Activated CD4-positive, alpha-beta T cell treated with anti-CD3 and anti-CD28 coated beads, Interleukin-2, amount 10 ng/mL, durations not matched to agents 24 days and 14 days (primary cell): ENCODE measurements around the gene TIGD1. TPM values are rescaled to one million over a fixed set of nuclear protein-coding genes. Genes with fewer than 3 reads are reported as not detected.

Source experiments
- DNase-seq: peaks from one replicate; pipeline ENCODE4 v3.0.0; 2022
- H3K27ac Mint-ChIP-seq: one replicate; pipeline ENCODE4 v1.8.0; 2022; ENCODE audit warnings: mild to moderate bottlenecking, mixed read lengths
- H3K27me3 Mint-ChIP-seq: one replicate; pipeline ENCODE4 v1.8.0; 2022; ENCODE audit warnings: mixed read lengths
- H3K36me3 Mint-ChIP-seq: one replicate; pipeline ENCODE4 v1.8.0; 2022; ENCODE audit warnings: low read depth, mild to moderate bottlenecking, mixed read lengths
- H3K4me1 Mint-ChIP-seq: one replicate; pipeline ENCODE4 v1.8.0; 2021; ENCODE audit warnings: mixed read lengths
- H3K4me3 Mint-ChIP-seq: one replicate; pipeline ENCODE4 v1.8.0; 2022; ENCODE audit warnings: mild to moderate bottlenecking, moderate library complexity, mixed read lengths
- H3K9me3 Mint-ChIP-seq: one replicate; pipeline ENCODE4 v1.8.0; 2021; ENCODE audit warnings: mixed read lengths
- intact Hi-C: fragments of 100-400 bp; cut with micrococcal nuclease; formaldehyde crosslinking; loops from one replicate; pipeline ENCODE4 v1.15.1; 2023
- total RNA-seq: library from RNA; stranded (reverse); gene quantifications from 2 replicates; pipeline ENCODE4 v1.2.3, GENCODE V29; 2022

TIGD1 gene
- total RNA-seq, result 8.5 and 9.4 TPM in 2 replicates

DNA sequence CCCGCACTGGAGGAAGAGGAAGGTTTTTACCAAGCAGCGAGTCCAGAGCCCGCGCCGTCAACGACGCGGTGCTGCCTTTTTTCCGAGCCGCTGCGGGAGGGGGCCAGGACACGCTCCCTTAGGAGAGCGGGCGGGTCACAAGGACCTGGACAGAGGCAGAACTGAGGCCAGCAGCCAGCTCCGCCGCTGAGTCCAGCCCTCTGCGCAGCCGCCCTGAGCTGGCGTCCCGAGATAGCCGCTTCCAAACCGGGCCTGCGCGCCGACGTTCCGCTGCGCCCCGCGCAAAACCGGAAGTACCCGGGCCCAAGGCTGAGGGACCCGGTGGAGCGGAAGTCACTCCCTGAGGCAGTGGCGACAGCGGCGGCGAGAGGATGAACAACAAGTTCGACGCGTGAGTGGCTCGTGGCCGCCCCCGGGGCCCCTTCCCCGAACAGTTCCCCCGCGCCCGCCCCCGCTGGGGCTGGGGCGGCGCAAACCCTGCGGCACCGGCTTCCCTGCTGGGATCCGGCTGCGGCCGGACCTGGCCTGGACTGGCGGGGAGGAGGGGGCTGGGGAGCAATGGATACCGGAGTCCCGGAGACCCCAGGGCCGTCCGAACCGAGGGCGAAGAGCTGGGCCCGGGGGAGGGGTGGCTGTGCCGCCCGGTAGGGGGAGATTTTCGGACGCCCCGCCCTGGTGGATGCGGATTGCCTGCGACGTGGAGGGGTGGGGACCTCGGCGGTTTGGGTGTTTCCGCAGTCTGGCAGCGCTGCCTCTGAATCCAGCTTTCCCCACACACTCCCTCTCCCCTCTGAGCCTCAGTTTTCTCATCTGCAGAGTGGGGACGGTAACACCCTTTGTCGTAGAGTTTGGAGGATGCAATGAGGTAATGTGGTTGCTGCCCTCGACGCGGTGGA is at the start of gene TIGD1, which contains the start of gene EIF4E2:
TSS of gene TIGD1 (minus strand) at position 204 of the 896 bp plus-strand sequence. CDS start 675 bp downstream, outside the sequence.
TSS of gene EIF4E2 (plus strand) at position 336 of the 896 bp plus-strand sequence. CDS start at position 372, 36 bp downstream.
- no peaks in the 10 kb centered on the region for H3K9me3 Mint-ChIP-seq

GRCh38 chr2:232598293-232598692 is 47.9 kb upstream of the TIGD1 start:
- Mint-ChIP-seq H3K4me1 (peaks cover 2% of the 10 kb centered on the region), H3K9me3 (no peaks in the 10 kb centered on the region), H3K27ac (no peak overlapping the region)

More for the DNA sequence above, at the start of gene TIGD1, which contains the start of gene EIF4E2:
- Mint-ChIP-seq H3K4me3 (peak within 1 kb of the TSS; percentile 96), H3K4me1 (peaks cover 61% of the 10 kb centered on the region), H3K27ac (peak within 1 kb of the TSS; percentile 100), H3K27me3 (no peaks in the 10 kb centered on the region), H3K36me3 (peaks cover 65% of the 10 kb centered on the region)
- peak; percentile 97 for DNase-seq
- intact Hi-C loops, result loop anchor here (2.0 kb wide), 3 partner anchors 146 to 844 kb away; partner anchors contain the start of genes GIGYF2 and PDE6D

GRCh38 chr2:232597362-232598079 is 47.2 kb upstream of the TIGD1 start:
- H3K36me3 Mint-ChIP-seq, result no peaks in the 10 kb centered on the region
- intact Hi-C loops, result no loop called here

More at GRCh38 chr2:232598293-232598692, 47.9 kb upstream of the TIGD1 start:
- Mint-ChIP-seq H3K4me3 (no peak overlapping the region), H3K27me3 (peaks cover 2% of the 10 kb centered on the region), H3K36me3 (no peaks in the 10 kb centered on the region)
- intact Hi-C loops, result no loop called here
- DNase-seq, result no peak

GRCh38 chr2:232593982-232594381 is 43.6 kb upstream of the TIGD1 start:
- peaks cover 8% of the 10 kb centered on the region for H3K4me1 Mint-ChIP-seq
- H3K27ac Mint-ChIP-seq, result no peak overlapping the region
- no peak for DNase-seq
- no peaks in the 10 kb centered on the region for H3K9me3 Mint-ChIP-seq
- intact Hi-C loops, result no loop called here
- no peak overlapping the region for H3K4me3 Mint-ChIP-seq
- H3K27me3 Mint-ChIP-seq, result no peaks in the 10 kb centered on the region
- no peaks in the 10 kb centered on the region for H3K36me3 Mint-ChIP-seq

More at GRCh38 chr2:232597362-232598079, 47.2 kb upstream of the TIGD1 start:
- H3K9me3 Mint-ChIP-seq, result no peaks in the 10 kb centered on the region
- peaks cover 8% of the 10 kb centered on the region for H3K4me1 Mint-ChIP-seq
- no peak overlapping the region for H3K4me3 Mint-ChIP-seq
- DNase-seq, result no peak
- no peak overlapping the region for H3K27ac Mint-ChIP-seq
- H3K27me3 Mint-ChIP-seq, result no peaks in the 10 kb centered on the region

DNA sequence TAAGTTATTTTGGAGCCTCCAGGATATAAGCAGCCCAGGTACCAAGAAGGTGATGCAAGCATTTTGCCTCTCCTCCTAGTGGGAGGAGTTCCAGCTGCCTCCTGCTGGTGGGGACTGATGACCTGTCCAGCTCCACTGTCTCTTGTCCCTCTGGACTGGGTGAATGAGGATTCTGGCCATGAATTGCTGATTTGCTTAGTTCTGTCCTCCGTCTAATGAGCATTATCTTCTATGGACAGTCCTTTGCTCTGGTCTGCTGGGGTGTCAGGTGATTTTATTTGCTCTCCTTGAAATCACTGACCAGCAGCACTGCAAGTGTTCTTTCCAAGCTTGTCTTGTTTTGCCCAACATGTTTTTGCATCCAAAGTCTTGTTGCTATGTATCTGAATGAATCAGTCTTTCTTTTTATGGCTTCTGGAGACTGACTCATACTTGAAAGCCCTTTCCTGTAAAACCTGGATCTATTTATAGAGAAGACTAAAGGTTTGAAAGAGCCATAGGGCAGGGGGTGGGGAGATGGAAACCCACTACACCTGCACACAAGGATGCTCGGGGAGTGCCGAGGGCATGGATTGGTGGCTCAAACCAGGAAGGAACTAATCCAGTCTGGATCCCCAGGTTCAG is 42.5 kb upstream of the TIGD1 start:
- Mint-ChIP-seq H3K27me3 (no peaks in the 10 kb centered on the region), H3K27ac (peak overlapping the region; percentile 88), H3K4me3 (peak overlapping the region; percentile 22), H3K36me3 (no peaks in the 10 kb centered on the region), H3K9me3 (no peaks in the 10 kb centered on the region), H3K4me1 (peaks cover 8% of the 10 kb centered on the region)
- intact Hi-C loops, result no loop called here
- no peak for DNase-seq

- Mint-ChIP-seq H3K4me3 (no peak overlapping the region), H3K4me1 (peaks cover 8% of the 10 kb centered on the region), H3K27me3 (no peaks in the 10 kb centered on the region), H3K9me3 (no peaks in the 10 kb centered on the region), H3K36me3 (peaks cover 5% of the 10 kb centered on the region), H3K27ac (no peak overlapping the region)
- intact Hi-C loops, result no loop called here
- DNase-seq, result no peak
Measured at GRCh38 chr2:232588680-232589585, 38.6 kb upstream of the TIGD1 start.

- no peaks in the 10 kb centered on the region for H3K27me3 Mint-ChIP-seq
- peaks cover 10% of the 10 kb centered on the region for H3K36me3 Mint-ChIP-seq
Measured at GRCh38 chr2:232588031-232588430, 37.7 kb upstream of the TIGD1 start.

DNA sequence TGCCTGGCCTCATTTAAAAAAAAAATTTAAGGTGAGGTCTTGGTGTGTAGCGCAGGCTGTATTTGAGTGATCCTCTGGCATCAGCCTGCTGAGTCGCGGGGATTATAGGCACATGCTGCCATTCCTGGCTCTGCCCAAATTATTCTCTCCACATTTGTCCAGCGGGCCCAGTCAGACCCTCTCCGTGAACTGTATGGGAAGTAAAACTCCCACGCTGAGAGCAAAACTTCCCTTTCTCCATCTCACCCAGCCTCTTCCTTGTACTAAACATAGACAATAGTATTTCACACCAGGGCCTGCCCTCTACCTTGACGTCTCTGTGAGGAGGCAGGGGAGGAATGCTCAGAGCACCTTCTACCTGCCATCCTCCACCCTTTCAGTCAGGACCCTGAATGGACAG is 37.2 kb upstream of the TIGD1 start:
- no peak overlapping the region for H3K4me3 Mint-ChIP-seq
- H3K27me3 Mint-ChIP-seq, result no peaks in the 10 kb centered on the region
- H3K9me3 Mint-ChIP-seq, result no peaks in the 10 kb centered on the region
- intact Hi-C loops, result no loop called here
- peaks cover 12% of the 10 kb centered on the region for H3K36me3 Mint-ChIP-seq
- no peak for DNase-seq
- H3K4me1 Mint-ChIP-seq, result no peaks in the 10 kb centered on the region
- H3K27ac Mint-ChIP-seq, result no peak overlapping the region

More at GRCh38 chr2:232588031-232588430, 37.7 kb upstream of the TIGD1 start:
- Mint-ChIP-seq H3K4me1 (peaks cover 3% of the 10 kb centered on the region), H3K9me3 (no peaks in the 10 kb centered on the region), H3K27ac (no peak overlapping the region), H3K4me3 (no peak overlapping the region)
- no peak for DNase-seq
- intact Hi-C loops, result no loop called here

DNA sequence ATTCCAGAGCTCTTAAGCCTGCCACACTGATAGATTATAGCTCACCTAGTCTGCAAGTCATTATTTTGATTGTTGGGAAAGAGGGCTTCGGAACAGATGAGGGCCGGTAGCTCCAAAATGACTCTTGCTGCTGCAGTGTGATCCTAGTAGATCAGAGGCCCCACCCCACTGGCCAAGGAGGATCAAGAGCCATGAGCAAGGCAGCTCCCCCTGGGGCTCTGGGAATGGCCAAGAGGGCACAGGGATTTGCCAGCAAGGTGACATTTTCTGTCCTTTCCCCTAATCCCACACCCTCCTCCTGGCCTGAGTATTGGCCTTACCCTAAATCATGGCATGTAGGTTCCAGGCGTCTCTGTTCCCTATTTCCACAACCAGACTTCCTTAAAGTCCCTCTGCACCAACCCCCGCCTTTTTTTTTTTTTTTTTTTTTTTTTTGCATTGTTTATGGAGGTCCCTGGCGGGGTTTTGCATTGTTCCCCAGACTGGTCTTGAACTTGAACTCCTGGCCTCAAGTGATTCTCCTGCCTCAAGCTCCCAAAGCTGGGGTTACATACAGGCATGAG is 36.7 kb upstream of the TIGD1 start:
- Mint-ChIP-seq H3K27ac (no peak overlapping the region), H3K9me3 (no peaks in the 10 kb centered on the region), H3K27me3 (no peaks in the 10 kb centered on the region), H3K4me1 (no peaks in the 10 kb centered on the region), H3K36me3 (peaks cover 16% of the 10 kb centered on the region), H3K4me3 (no peak overlapping the region)
- intact Hi-C loops, result no loop called here
- no peak for DNase-seq

DNA sequence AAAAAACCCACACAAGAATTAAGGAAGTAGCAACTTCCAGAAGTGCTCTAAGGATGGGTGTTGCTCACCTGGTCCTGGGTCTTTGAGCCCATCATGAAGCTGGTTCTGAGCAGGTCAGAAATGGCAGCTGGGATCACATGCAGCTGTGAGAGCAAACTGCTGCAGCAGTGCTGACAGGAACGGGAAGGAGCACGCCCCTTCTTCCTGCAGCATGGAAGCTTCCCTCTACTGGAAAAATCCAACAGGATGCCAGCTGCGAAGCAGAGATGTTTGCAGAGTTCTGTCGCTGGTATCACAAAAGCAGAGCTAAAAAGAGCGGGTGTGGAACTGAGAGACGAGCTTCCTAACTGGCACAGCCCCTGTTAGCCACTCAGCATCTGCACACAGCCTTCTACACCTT is 33.9 kb upstream of the TIGD1 start:
- Mint-ChIP-seq H3K27me3 (no peaks in the 10 kb centered on the region), H3K27ac (no peak overlapping the region), H3K4me1 (peaks cover 9% of the 10 kb centered on the region), H3K4me3 (no peak overlapping the region), H3K9me3 (no peaks in the 10 kb centered on the region), H3K36me3 (peaks cover 27% of the 10 kb centered on the region)
- intact Hi-C loops, result no loop called here
- no peak for DNase-seq

DNA sequence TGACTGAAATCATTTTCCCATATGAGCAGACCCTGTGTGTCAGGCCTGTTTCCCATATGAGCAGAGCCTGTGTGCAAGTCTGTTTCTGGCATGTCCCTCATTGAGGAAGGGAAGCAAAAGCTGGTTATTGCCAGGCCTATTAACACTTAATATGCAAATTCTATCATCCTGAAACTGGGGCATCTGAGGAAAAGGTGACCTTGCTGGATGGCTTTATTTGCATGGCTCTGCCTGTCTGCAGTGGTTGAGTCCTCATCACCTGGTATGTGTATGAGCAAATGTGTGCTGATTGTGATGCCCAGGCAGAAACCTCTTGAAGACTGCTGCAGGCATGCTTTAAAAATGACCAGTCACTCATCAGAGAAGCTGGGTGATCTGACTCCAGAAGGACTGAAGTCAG is 31.4 kb upstream of the TIGD1 start:
- H3K9me3 Mint-ChIP-seq, result no peaks in the 10 kb centered on the region
- no peaks in the 10 kb centered on the region for H3K27me3 Mint-ChIP-seq
- DNase-seq, result no peak
- H3K4me3 Mint-ChIP-seq, result no peak overlapping the region
- H3K4me1 Mint-ChIP-seq, result peaks cover 9% of the 10 kb centered on the region
- intact Hi-C loops, result no loop called here
- peaks cover 30% of the 10 kb centered on the region for H3K36me3 Mint-ChIP-seq
- no peak overlapping the region for H3K27ac Mint-ChIP-seq

DNA sequence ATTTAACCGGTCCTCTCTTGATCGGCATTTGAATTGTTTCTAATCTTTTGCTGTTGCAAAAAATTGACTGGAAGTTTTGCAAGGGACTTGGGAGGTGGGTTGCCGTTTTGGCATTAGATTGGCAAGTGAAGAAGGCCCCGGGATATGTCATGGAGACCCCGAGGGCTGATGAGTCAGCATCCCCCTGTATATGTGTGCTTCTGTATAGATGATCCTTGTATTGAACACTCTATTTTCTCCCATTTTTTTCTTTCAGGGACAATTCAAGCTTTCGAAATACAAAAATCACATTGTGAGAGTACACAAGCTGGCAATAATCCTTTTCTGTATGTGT is 30.3 kb upstream of the TIGD1 start:
- no peak overlapping the region for H3K27ac Mint-ChIP-seq
- peaks cover 34% of the 10 kb centered on the region for H3K36me3 Mint-ChIP-seq
- H3K27me3 Mint-ChIP-seq, result no peaks in the 10 kb centered on the region
- H3K4me1 Mint-ChIP-seq, result peaks cover 9% of the 10 kb centered on the region
- intact Hi-C loops, result no loop called here
- no peak for DNase-seq
- H3K9me3 Mint-ChIP-seq, result no peaks in the 10 kb centered on the region
- no peak overlapping the region for H3K4me3 Mint-ChIP-seq

- no peak for DNase-seq
- intact Hi-C loops, result no loop called here
- H3K36me3 Mint-ChIP-seq, result peaks cover 36% of the 10 kb centered on the region
- no peak overlapping the region for H3K27ac Mint-ChIP-seq
- no peaks in the 10 kb centered on the region for H3K9me3 Mint-ChIP-seq
- peaks cover 9% of the 10 kb centered on the region for H3K4me1 Mint-ChIP-seq
- no peaks in the 10 kb centered on the region for H3K27me3 Mint-ChIP-seq
- no peak overlapping the region for H3K4me3 Mint-ChIP-seq
Measured at GRCh38 chr2:232578626-232579025, 28.3 kb upstream of the TIGD1 start.
